Neural crest cell (in vitro differentiated cells): Measurements from ENCODE around the gene CES4A. TPM values are rescaled to one million over a fixed set of nuclear protein-coding genes. Genes with fewer than 3 reads are reported as not detected.

Experiments
- DNase-seq: peaks from one replicate; pipeline ENCODE4 v3.0.0; 2021; ENCODE audit warnings: low read depth, mixed read lengths, low spot score
- H3K27ac Mint-ChIP-seq: one replicate; pipeline ENCODE4 v1.8.0; 2021; ENCODE audit warnings: mild to moderate bottlenecking, mixed read lengths; ENCODE audit not compliant: unreplicated experiment
- H3K27me3 Mint-ChIP-seq: 2 replicates; pipeline ENCODE4 v1.8.0; 2021; ENCODE audit warnings: low read depth, mild to moderate bottlenecking, mixed read lengths
- H3K36me3 Mint-ChIP-seq: 2 replicates; pipeline ENCODE4 v1.8.0; 2021; ENCODE audit warnings: low read depth, mild to moderate bottlenecking, mixed read lengths
- H3K4me1 Mint-ChIP-seq: 2 replicates; pipeline ENCODE4 v1.8.0; 2021; ENCODE audit warnings: mixed read lengths
- H3K4me3 Mint-ChIP-seq: one replicate; pipeline ENCODE4 v1.8.0; 2021; ENCODE audit warnings: mild to moderate bottlenecking, mixed read lengths
- H3K9me3 Mint-ChIP-seq: 2 replicates; pipeline ENCODE4 v1.8.0; 2021; ENCODE audit warnings: mixed read lengths
- long read RNA-seq: library from polyadenylated mRNA; unstranded; transcript quantifications from one replicate; pipeline ENCODE4 v2.0.0, GENCODE V29; 2020
- total RNA-seq: library from RNA; stranded (reverse); gene quantifications from 2 replicates; pipeline ENCODE4 v1.2.1, GENCODE V29; 2021
- TF ChIP-seq, protein P1 (sequence below): fragments of 200-600 bp; sonication (generic); conservative IDR thresholded peaks from 2 replicates; pipeline ENCODE4 v1.5.0; 2021; ENCODE audit warnings: antibody characterized with exemption, mild to moderate bottlenecking

Gene CES4A
- 1.8 TPM in 2 replicates for total RNA-seq
- long read RNA-seq, partial matches to known transcripts = 1 of 1 reads
- long read RNA-seq, other reads (novel, unspliced or antisense) = 0 of 1 reads

DNA sequence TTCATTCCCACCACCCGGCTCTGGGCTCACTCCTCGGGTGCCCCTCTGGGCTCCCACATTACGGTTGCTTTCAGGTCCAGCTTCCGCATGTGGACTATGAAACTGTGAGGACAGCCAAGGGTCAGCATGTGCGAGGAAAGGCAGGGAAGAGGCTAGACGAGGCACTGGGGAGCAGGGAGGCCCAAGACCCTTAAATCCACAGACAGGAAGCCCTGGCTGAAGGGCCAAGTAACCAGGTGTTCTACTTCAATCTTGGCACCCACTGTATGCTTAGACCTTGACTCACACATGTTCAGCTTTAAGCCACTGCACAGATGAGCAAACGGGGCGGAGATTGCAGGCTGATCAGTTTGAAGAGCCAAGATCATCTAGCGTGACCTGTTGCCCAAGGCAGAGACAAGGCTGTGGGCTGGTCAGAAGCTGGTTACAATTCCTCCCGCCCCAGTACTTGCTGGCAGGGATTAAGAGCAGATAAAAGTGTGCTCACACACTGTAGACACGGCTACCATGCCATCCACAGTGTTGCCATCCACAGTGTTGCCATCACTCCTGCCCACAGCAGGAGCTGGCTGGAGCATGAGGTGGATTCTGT lies at the start of gene CES4A:
Gene CES4A, plus strand, starts transcription at position 393 of the 592 bp plus-strand sequence. Its CDS starts 184 bp downstream, at position 577.
- H3K4me3 Mint-ChIP-seq = no peak within 1 kb of the TSS
- TF ChIP-seq, protein P1, sequence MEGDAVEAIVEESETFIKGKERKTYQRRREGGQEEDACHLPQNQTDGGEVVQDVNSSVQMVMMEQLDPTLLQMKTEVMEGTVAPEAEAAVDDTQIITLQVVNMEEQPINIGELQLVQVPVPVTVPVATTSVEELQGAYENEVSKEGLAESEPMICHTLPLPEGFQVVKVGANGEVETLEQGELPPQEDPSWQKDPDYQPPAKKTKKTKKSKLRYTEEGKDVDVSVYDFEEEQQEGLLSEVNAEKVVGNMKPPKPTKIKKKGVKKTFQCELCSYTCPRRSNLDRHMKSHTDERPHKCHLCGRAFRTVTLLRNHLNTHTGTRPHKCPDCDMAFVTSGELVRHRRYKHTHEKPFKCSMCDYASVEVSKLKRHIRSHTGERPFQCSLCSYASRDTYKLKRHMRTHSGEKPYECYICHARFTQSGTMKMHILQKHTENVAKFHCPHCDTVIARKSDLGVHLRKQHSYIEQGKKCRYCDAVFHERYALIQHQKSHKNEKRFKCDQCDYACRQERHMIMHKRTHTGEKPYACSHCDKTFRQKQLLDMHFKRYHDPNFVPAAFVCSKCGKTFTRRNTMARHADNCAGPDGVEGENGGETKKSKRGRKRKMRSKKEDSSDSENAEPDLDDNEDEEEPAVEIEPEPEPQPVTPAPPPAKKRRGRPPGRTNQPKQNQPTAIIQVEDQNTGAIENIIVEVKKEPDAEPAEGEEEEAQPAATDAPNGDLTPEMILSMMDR = no peak
- H3K27me3 Mint-ChIP-seq = no peaks in the 10 kb centered on the region
- DNase-seq = no peak
- no peaks in the 10 kb centered on the region for H3K36me3 Mint-ChIP-seq
- H3K4me1 Mint-ChIP-seq = no peaks in the 10 kb centered on the region
- no peaks in the 10 kb centered on the region for H3K9me3 Mint-ChIP-seq
- no peak within 1 kb of the TSS for H3K27ac Mint-ChIP-seq

DNA sequence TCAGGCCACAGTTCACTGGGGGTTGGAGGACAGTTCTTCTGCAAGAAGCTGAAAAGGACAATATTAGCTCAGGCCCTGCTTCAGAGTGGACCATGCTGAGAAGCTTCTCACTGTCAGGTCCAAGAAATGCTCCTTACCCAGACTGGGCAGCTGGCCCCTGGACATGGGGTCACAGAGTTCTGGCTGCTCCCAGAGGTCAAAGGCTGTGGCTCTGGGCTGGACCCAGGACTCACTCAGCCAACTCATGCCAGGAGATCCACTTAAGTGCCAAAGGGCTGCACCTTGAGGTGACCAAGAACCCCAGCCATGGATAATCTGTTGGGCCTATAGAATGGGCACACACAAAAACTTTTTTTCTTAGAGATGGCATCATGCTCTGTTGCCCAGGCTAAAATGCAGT lies 49.0 kb upstream of the CES4A start:
- Mint-ChIP-seq H3K36me3 (peaks cover 4% of the 10 kb centered on the region), H3K4me3 (no peak overlapping the region), H3K27ac (no peak overlapping the region), H3K9me3 (no peaks in the 10 kb centered on the region), H3K27me3 (no peaks in the 10 kb centered on the region), H3K4me1 (peaks cover 23% of the 10 kb centered on the region)
- TF ChIP-seq, protein P1 = no peak
- no peak for DNase-seq

DNA sequence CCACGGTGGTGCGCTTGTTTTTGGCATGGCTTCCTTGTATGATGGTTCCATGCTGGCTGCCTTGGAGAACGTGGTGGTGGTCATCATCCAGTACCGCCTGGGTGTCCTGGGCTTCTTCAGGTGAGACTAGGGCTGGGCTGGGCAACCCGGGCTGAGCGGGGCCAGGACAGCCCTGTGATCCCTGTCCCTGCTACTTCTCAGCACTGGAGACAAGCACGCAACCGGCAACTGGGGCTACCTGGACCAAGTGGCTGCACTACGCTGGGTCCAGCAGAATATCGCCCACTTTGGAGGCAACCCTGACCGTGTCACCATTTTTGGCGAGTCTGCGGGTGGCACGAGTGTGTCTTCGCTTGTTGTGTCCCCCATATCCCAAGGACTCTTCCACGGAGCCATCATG lies 48.2 kb upstream of the CES4A start:
- no peak for DNase-seq
- peaks cover 19% of the 10 kb centered on the region for H3K4me1 Mint-ChIP-seq

DNA sequence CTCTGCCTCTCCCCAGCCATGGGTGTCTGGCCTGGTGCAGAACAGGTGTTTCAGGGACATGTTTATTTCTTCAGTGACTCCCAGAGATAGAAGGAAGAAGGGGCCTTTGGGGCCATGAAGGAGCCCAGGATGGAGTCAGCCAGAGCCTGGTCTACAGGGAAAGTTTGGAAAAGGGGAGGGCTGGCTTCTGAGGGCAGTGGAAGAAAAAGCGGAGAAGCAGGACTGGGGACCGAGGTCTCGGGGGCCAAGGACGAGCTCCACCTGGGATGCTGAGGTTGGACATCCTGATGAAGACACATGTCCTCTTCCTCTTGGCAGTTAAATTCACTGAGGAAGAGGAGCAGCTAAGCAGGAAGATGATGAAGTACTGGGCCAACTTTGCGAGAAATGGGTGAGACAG lies 45.4 kb upstream of the CES4A start:
- TF ChIP-seq, protein P1 = no peak
- Mint-ChIP-seq H3K27ac (no peak overlapping the region), H3K36me3 (peaks cover 4% of the 10 kb centered on the region), H3K27me3 (peaks cover 5% of the 10 kb centered on the region), H3K4me1 (no peaks in the 10 kb centered on the region), H3K4me3 (no peak overlapping the region), H3K9me3 (no peaks in the 10 kb centered on the region)
- no peak for DNase-seq

More for the DNA sequence above, 48.2 kb upstream of the CES4A start:
- Mint-ChIP-seq H3K27ac (no peak overlapping the region), H3K36me3 (peaks cover 4% of the 10 kb centered on the region), H3K9me3 (no peaks in the 10 kb centered on the region), H3K4me3 (no peak overlapping the region), H3K27me3 (no peaks in the 10 kb centered on the region)
- TF ChIP-seq, protein P1 = no peak

DNA sequence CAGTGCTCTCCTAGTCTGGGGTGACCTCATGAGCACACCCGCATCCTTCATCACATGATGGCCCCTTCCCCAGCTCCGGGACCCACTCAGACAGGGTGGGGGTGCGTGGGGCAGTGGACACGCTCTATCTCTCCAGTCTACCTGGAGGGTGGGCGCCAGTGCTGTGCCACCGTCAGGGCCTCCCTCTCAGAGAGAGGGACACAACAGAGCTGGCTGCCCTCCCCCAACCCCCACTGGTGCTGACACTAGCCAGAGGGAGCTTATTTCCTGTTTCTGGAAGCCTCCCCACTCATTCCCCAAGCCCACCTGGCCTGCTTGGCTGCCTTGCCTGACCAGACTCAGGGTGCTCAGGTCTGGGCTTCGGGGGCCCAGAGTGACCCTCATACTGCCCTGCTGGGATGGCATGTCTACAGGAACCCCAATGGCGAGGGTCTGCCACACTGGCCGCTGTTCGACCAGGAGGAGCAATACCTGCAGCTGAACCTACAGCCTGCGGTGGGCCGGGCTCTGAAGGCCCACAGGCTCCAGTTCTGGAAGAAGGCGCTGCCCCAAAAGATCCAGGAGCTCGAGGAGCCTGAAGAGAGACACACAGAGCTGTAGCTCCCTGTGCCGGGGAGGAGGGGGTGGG lies 44.8 kb upstream of the CES4A start:
- H3K27me3 Mint-ChIP-seq = peaks cover 5% of the 10 kb centered on the region
- no peak for DNase-seq
- no peak overlapping the region for H3K27ac Mint-ChIP-seq
- no peaks in the 10 kb centered on the region for H3K9me3 Mint-ChIP-seq
- H3K4me3 Mint-ChIP-seq = no peak overlapping the region
- peaks cover 4% of the 10 kb centered on the region for H3K36me3 Mint-ChIP-seq
- H3K4me1 Mint-ChIP-seq = no peaks in the 10 kb centered on the region
- TF ChIP-seq, protein P1 = no peak
